GM21529 (cell line): ENCODE data around the gene PPM1J.
"Not testable (repeated sequence)": the region's sequence is repeated elsewhere in the genome, so short reads cannot be mapped to it uniquely, and the experiment has no call there.

ENCODE experiments used
- ATAC-seq: cut with Tn5 transposase; IDR thresholded peaks from one replicate; pipeline ENCODE4 v1.9.1; 2021; ENCODE audit not compliant: unreplicated experiment

PPM1J gene

GRCh38 chr1:112721966-112722524, 6.9 kb upstream of the PPM1J start:
- ATAC-seq, result no peak

- not testable (repeated sequence) for ATAC-seq
Observed at GRCh38 chr1:112721294-112721693, 6.2 kb upstream of the PPM1J start.

GRCh38 chr1:112720800-112721199, 5.7 kb upstream of the PPM1J start:
- no peak for ATAC-seq

- ATAC-seq, result no peak
Observed at GRCh38 chr1:112719706-112720105, 4.6 kb upstream of the PPM1J start.

- no peak for ATAC-seq
Observed at GRCh38 chr1:112718691-112719418, 3.7 kb upstream of the PPM1J start.

- ATAC-seq, result no peak
Observed at GRCh38 chr1:112717263-112717873, 2.2 kb upstream of the PPM1J start.

GRCh38 chr1:112716133-112716720, 1.1 kb upstream of the PPM1J start:
- ATAC-seq, result peak; percentile 32

GRCh38 chr1:112714313-112715263, 544 bp downstream of the PPM1J start:
- no peak for ATAC-seq

- ATAC-seq, result peak; percentile 38
Observed at GRCh38 chr1:112713466-112714312, 1.4 kb downstream of the PPM1J start.

GRCh38 chr1:112712701-112713128, 2.4 kb downstream of the PPM1J start:
- ATAC-seq, result no peak

- ATAC-seq, result no peak
Observed at GRCh38 chr1:112712191-112712590, 2.9 kb downstream of the PPM1J start.

- ATAC-seq, result no peak
Observed at GRCh38 chr1:112711670-112712069, 3.5 kb downstream of the PPM1J start.

GRCh38 chr1:112711041-112711440, 4.1 kb downstream of the PPM1J start:
- ATAC-seq, result no peak

- ATAC-seq, result no peak
Observed at GRCh38 chr1:112710586-112710985, 4.5 kb downstream of the PPM1J start.

- no peak for ATAC-seq
Observed at GRCh38 chr1:112710159-112710558, 5.0 kb downstream of the PPM1J start.

- no peak for ATAC-seq
Observed at GRCh38 chr1:112708489-112708888, 6.6 kb downstream of the PPM1J start.

- no peak for ATAC-seq
Observed at GRCh38 chr1:112708002-112708448, 7.1 kb downstream of the PPM1J start.

GRCh38 chr1:112707221-112708001, 7.7 kb downstream of the PPM1J start:
- peak; percentile 52 for ATAC-seq
